ENCODE data around the gene FAS.
"Not testable (repeated sequence)": the region's sequence is repeated elsewhere in the genome, so short reads cannot be mapped to it uniquely, and the experiment has no call there.

FAS gene

DNA sequence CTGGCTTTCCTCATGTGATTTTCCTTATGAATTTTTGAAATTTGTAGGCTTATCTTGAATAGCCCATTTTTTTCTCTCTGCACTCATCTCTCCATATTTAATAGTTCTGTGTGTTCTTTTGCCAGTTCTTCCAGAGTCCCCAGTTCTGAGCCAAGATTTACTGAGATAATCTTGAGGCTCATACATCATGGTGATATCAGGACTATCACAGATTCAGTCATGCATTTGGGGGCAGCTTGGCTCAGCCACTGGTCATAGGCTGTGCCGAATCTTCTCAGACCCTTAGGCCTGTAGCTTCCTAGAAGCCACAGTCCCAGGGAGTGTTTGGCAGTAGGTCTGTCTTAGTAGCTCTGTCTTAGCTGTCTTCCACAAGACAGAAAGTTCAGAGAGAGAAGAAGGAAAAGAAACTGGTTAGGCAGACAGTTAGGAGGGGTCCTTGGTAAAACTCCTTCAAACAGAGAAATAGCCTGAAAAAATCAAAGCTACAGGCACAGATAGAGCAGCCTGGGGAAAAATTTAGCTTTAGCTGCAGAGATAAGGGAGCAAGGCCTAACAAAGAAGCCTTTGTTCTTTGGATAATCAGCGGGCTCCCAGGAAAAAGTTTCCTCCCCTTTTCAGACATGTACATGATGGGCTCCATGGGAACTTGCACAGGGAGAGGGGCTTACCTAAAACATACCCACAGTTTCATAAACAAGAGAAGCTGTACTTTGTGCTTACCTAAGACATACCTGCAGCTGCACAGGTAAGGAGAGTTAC, 29.1 kb downstream of the FAS start:
- Histone ChIP-seq H4K20me1 (ENCODE audit: insufficient read depth, low read length) (no peaks in the 10 kb centered on the region), H3K36me3 (replicated peaks; ENCODE audit: low read depth, low read length) (peaks cover 16% of the 10 kb centered on the region), H3K4me1 (ENCODE audit: low read length) (no peaks in the 10 kb centered on the region), H3K27me3 (ENCODE audit: low read depth, low read length) (no peaks in the 10 kb centered on the region), H3K9ac (ENCODE audit: low read length) (no peak overlapping the region), H2AFZ (ENCODE audit: low read depth, low read length) (no peak overlapping the region), H3K79me2 (ENCODE audit: low read length) (no peaks in the 10 kb centered on the region), H3K27ac (ENCODE audit: low read length) (no peak overlapping the region), H3K9me3 (ENCODE audit: insufficient read depth, low read length) (no peaks in the 10 kb centered on the region), H3K4me3 (ENCODE audit: low read length) (no peak overlapping the region), H3K4me2 (ENCODE audit: low read length) (no peak overlapping the region)
- TF ChIP-seq EZH2phosphoT487 (IDR thresholded peaks at IDR 0.05; ENCODE audit: low read depth), result no peak
- TF ChIP-seq, protein P1, sequence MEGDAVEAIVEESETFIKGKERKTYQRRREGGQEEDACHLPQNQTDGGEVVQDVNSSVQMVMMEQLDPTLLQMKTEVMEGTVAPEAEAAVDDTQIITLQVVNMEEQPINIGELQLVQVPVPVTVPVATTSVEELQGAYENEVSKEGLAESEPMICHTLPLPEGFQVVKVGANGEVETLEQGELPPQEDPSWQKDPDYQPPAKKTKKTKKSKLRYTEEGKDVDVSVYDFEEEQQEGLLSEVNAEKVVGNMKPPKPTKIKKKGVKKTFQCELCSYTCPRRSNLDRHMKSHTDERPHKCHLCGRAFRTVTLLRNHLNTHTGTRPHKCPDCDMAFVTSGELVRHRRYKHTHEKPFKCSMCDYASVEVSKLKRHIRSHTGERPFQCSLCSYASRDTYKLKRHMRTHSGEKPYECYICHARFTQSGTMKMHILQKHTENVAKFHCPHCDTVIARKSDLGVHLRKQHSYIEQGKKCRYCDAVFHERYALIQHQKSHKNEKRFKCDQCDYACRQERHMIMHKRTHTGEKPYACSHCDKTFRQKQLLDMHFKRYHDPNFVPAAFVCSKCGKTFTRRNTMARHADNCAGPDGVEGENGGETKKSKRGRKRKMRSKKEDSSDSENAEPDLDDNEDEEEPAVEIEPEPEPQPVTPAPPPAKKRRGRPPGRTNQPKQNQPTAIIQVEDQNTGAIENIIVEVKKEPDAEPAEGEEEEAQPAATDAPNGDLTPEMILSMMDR (IDR thresholded peaks at IDR 0.05; ENCODE audit: low read depth, low read length), result no peak

DNA sequence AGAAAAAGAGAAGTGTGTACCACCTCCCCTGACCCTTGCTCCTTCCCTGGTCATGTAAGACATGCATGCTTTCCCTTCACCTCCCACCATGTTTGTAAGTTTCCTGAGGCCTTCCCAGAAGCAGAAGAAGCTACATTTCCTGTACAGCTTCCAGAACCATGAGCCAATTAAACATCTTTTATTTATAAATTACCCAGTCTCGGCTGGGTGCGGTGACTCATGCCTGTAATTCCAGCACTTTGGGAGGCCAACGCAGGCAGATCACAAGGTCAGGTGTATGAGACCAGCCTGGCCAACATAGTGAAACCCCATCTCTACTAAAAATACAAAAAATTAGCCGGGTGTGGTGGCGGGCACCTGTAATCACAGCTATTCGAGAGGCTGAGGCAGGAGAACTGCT, 30.9 kb downstream of the FAS start:
- H3K4me1 ChIP-seq (ENCODE audit: low read length); H3K9me3 ChIP-seq (ENCODE audit: insufficient read depth, low read length); H3K27ac ChIP-seq (ENCODE audit: low read length); H2AFZ ChIP-seq (ENCODE audit: low read depth, low read length); H3K4me3 ChIP-seq (ENCODE audit: low read length); H3K4me2 ChIP-seq (ENCODE audit: low read length); H3K79me2 ChIP-seq (ENCODE audit: low read length); H4K20me1 ChIP-seq (ENCODE audit: insufficient read depth, low read length); H3K9ac ChIP-seq (ENCODE audit: low read length); H3K27me3 ChIP-seq (ENCODE audit: low read depth, low read length): not testable (repeated sequence)
- peaks cover 16% of the 10 kb centered on the region for H3K36me3 ChIP-seq (replicated peaks; ENCODE audit: low read depth, low read length)

DNA sequence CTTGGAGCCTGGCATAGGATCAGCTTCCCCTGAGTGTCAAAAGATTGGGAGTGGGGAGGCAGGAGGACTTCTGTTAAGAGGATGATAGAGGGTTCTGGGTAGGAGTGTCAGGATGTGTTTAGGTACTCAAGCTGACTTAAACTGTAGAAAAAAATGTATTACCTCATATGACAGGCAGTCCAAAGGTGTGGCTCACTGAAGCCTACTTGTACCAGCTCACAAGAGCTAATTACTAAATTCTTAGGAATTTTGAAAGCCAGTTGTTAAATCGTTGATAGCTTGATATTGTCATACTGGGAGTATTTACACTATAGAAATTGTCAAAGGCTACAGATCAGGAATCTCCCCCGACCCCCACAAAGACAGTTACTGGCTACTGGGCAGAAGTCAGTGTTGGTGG, 32.1 kb downstream of the FAS start:
- no peaks in the 10 kb centered on the region for H4K20me1 ChIP-seq (ENCODE audit: insufficient read depth, low read length)
- no peak overlapping the region for H3K4me3 ChIP-seq (ENCODE audit: low read length)
- no peaks in the 10 kb centered on the region for H3K4me1 ChIP-seq (ENCODE audit: low read length)
- no peak overlapping the region for H3K9ac ChIP-seq (ENCODE audit: low read length)
- H3K4me2 ChIP-seq (ENCODE audit: low read length), result no peak overlapping the region
- TF ChIP-seq EZH2phosphoT487 (IDR thresholded peaks at IDR 0.05; ENCODE audit: low read depth), result no peak
- TF ChIP-seq, protein P1 (IDR thresholded peaks at IDR 0.05; ENCODE audit: low read depth, low read length), result no peak
- no peak overlapping the region for H3K27ac ChIP-seq (ENCODE audit: low read length)
- H3K79me2 ChIP-seq (ENCODE audit: low read length), result no peaks in the 10 kb centered on the region
- H3K36me3 ChIP-seq (replicated peaks; ENCODE audit: low read depth, low read length), result peaks cover 16% of the 10 kb centered on the region
- no peak overlapping the region for H2AFZ ChIP-seq (ENCODE audit: low read depth, low read length)
- no peaks in the 10 kb centered on the region for H3K27me3 ChIP-seq (ENCODE audit: low read depth, low read length)
- H3K9me3 ChIP-seq (ENCODE audit: insufficient read depth, low read length), result no peaks in the 10 kb centered on the region

DNA sequence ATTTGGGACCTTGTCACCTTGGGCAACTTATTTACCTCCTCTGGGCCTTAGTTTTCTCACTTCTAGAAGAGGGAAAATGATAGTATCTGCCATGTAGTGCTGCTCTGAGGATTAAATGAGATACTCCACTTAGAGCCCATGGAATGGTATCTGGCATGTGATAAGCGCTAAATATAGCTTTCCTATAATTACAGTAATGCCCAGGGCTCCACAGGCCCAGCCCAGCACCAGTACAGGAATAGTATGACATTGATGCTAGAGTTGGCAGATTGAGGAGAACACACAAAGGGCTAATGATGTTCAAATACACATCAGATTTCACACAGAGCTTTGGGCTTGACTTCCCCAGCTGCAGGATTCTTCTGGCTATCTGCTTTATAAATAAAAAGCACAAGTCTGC, 34.9 kb downstream of the FAS start:
- Histone ChIP-seq H3K9me3 (ENCODE audit: insufficient read depth, low read length) (no peaks in the 10 kb centered on the region), H2AFZ (ENCODE audit: low read depth, low read length) (no peak overlapping the region), H3K4me1 (ENCODE audit: low read length) (peaks cover 9% of the 10 kb centered on the region), H3K36me3 (replicated peaks; ENCODE audit: low read depth, low read length) (peaks cover 4% of the 10 kb centered on the region), H3K27me3 (ENCODE audit: low read depth, low read length) (no peaks in the 10 kb centered on the region), H3K4me2 (ENCODE audit: low read length) (no peak overlapping the region), H4K20me1 (ENCODE audit: insufficient read depth, low read length) (no peaks in the 10 kb centered on the region), H3K79me2 (ENCODE audit: low read length) (no peaks in the 10 kb centered on the region), H3K27ac (ENCODE audit: low read length) (no peak overlapping the region), H3K4me3 (ENCODE audit: low read length) (no peak overlapping the region), H3K9ac (ENCODE audit: low read length) (no peak overlapping the region)
- TF ChIP-seq, protein P1 (IDR thresholded peaks at IDR 0.05; ENCODE audit: low read depth, low read length), result no peak
- TF ChIP-seq EZH2phosphoT487 (IDR thresholded peaks at IDR 0.05; ENCODE audit: low read depth), result no peak
